GM19035 (cell line): ENCODE results near the gene SCP2.
"Not testable (repeated sequence)": the region's sequence is repeated elsewhere in the genome, so short reads cannot be mapped to it uniquely, and the experiment has no call there.

Source experiments
- ATAC-seq: cut with Tn5 transposase; IDR thresholded peaks from one replicate; pipeline ENCODE4 v1.9.1; 2021; ENCODE audit not compliant: unreplicated experiment

SCP2 gene

GRCh38 chr1:52916241-52916975 lies 10.7 kb upstream of the SCP2 start:
- ATAC-seq: no peak

GRCh38 chr1:52917156-52917555 lies 9.9 kb upstream of the SCP2 start:
- no peak for ATAC-seq

- no peak for ATAC-seq
These were observed 9.5 kb upstream of the SCP2 start for GRCh38 chr1:52917581-52917980.

GRCh38 chr1:52918201-52918600 lies 8.9 kb upstream of the SCP2 start:
- no peak for ATAC-seq

GRCh38 chr1:52919051-52919722 lies 7.9 kb upstream of the SCP2 start:
- no peak for ATAC-seq

- ATAC-seq: no peak
These were observed 7.2 kb upstream of the SCP2 start for GRCh38 chr1:52919723-52920483.

GRCh38 chr1:52920791-52921291 lies 6.2 kb upstream of the SCP2 start:
- ATAC-seq: no peak

- ATAC-seq: no peak
These were observed 1.5 kb upstream of the SCP2 start for GRCh38 chr1:52925571-52926005.

- peak; percentile 22 for ATAC-seq
These were observed 238 bp upstream of the SCP2 start for GRCh38 chr1:52926864-52927211.

- ATAC-seq: no peak
These were observed 934 bp downstream of the SCP2 start for GRCh38 chr1:52928015-52928404.

- ATAC-seq: no peak
These were observed 1.9 kb downstream of the SCP2 start for GRCh38 chr1:52929019-52929418.

- ATAC-seq: no peak
These were observed 10.5 kb downstream of the SCP2 start for GRCh38 chr1:52937433-52938182.

- ATAC-seq: no peak
These were observed 11.0 kb downstream of the SCP2 start for GRCh38 chr1:52938183-52938451.

GRCh38 chr1:52943876-52944416 lies 16.9 kb downstream of the SCP2 start:
- no peak for ATAC-seq

- no peak for ATAC-seq
These were observed 17.5 kb downstream of the SCP2 start for GRCh38 chr1:52944566-52944965.

GRCh38 chr1:52947490-52947889 lies 20.4 kb downstream of the SCP2 start:
- no peak for ATAC-seq

GRCh38 chr1:52949602-52950001 lies 22.5 kb downstream of the SCP2 start:
- ATAC-seq: not testable (repeated sequence)

GRCh38 chr1:52952112-52952511 lies 25.0 kb downstream of the SCP2 start:
- ATAC-seq: no peak

GRCh38 chr1:52955129-52955970 lies 28.3 kb downstream of the SCP2 start:
- ATAC-seq: no peak

GRCh38 chr1:52963101-52963500 lies 36.0 kb downstream of the SCP2 start:
- no peak for ATAC-seq
